ENCODE measurements around the gene ADSL.
"Not testable (repeated sequence)": the region's sequence is repeated elsewhere in the genome, so short reads cannot be mapped to it uniquely, and the experiment has no call there.

The ADSL gene

GRCh38 chr22:40309631-40310030 is 36.7 kb upstream of the ADSL start:
- in situ Hi-C loops (cut with MboI; ENCODE audit: low pct_unique_long_range_greater_than_20kb, low sequenced_read_pairs, unreplicated experiment), result no loop called here
- DNase-seq (ENCODE audit: low spot score), result no peak
- no peak for TF ChIP-seq CTCF (IDR thresholded peaks at IDR 0.05; ENCODE audit: extremely low read depth, insufficient read depth, missing control alignments)

- DNase-seq (ENCODE audit: low spot score), result no peak
- no peak for TF ChIP-seq CTCF (IDR thresholded peaks at IDR 0.05; ENCODE audit: extremely low read depth, insufficient read depth, missing control alignments)
- in situ Hi-C loops (cut with MboI; ENCODE audit: low pct_unique_long_range_greater_than_20kb, low sequenced_read_pairs, unreplicated experiment), result no loop called here
Observed at GRCh38 chr22:40310081-40310767, 36.1 kb upstream of the ADSL start.

GRCh38 chr22:40310768-40311120 is 35.6 kb upstream of the ADSL start:
- DNase-seq (ENCODE audit: low spot score), result no peak
- in situ Hi-C loops (cut with MboI; ENCODE audit: low pct_unique_long_range_greater_than_20kb, low sequenced_read_pairs, unreplicated experiment), result no loop called here
- TF ChIP-seq CTCF (IDR thresholded peaks at IDR 0.05; ENCODE audit: extremely low read depth, insufficient read depth, missing control alignments), result no peak

GRCh38 chr22:40311646-40312045 is 34.7 kb upstream of the ADSL start:
- DNase-seq (ENCODE audit: low spot score); in situ Hi-C loops (cut with MboI; ENCODE audit: low pct_unique_long_range_greater_than_20kb, low sequenced_read_pairs, unreplicated experiment): not testable (repeated sequence)

GRCh38 chr22:40312050-40312449 is 34.2 kb upstream of the ADSL start:
- in situ Hi-C loops (cut with MboI; ENCODE audit: low pct_unique_long_range_greater_than_20kb, low sequenced_read_pairs, unreplicated experiment), result no loop called here
- no peak for TF ChIP-seq CTCF (IDR thresholded peaks at IDR 0.05; ENCODE audit: extremely low read depth, insufficient read depth, missing control alignments)
- DNase-seq (ENCODE audit: low spot score), result no peak

GRCh38 chr22:40313007-40313406 is 33.3 kb upstream of the ADSL start:
- in situ Hi-C loops (cut with MboI; ENCODE audit: low pct_unique_long_range_greater_than_20kb, low sequenced_read_pairs, unreplicated experiment), result no loop called here
- no peak for TF ChIP-seq CTCF (IDR thresholded peaks at IDR 0.05; ENCODE audit: extremely low read depth, insufficient read depth, missing control alignments)

GRCh38 chr22:40314041-40314440 is 32.3 kb upstream of the ADSL start:
- in situ Hi-C loops (cut with MboI; ENCODE audit: low pct_unique_long_range_greater_than_20kb, low sequenced_read_pairs, unreplicated experiment), result no loop called here
- DNase-seq (ENCODE audit: low spot score), result no peak
- TF ChIP-seq CTCF (IDR thresholded peaks at IDR 0.05; ENCODE audit: extremely low read depth, insufficient read depth, missing control alignments), result no peak

More at GRCh38 chr22:40313007-40313406, 33.3 kb upstream of the ADSL start:
- no peak for DNase-seq (ENCODE audit: low spot score)

Data from GM13977 (cell line).